SJCRH30 (cell line): ENCODE data around the gene BAIAP2L2. TPM values are rescaled to one million over a fixed set of nuclear protein-coding genes. Genes with fewer than 3 reads are reported as not detected.
A peak's percentile ranks its signal among the peaks of the same experiment; 100 is the strongest.

ENCODE experiments used
- DNase-seq, 2 experiments: peaks; one replicate each; pipeline ENCODE4 v3.0.0-alpha.2; 2015 to 2020
- H3K27ac ChIP-seq: fragments of 250-450 bp; sonication (Bioruptor Pico); 2 replicates; pipeline ENCODE4 v1.5.1; 2020; ENCODE audit warnings: mild to moderate bottlenecking, moderate library complexity
- H3K27me3 ChIP-seq: fragments of 250-450 bp; sonication (Bioruptor Pico); 2 replicates; pipeline ENCODE4 v1.5.1; 2020; ENCODE audit warnings: mild to moderate bottlenecking, moderate library complexity
- H3K36me3 ChIP-seq: fragments of 250-450 bp; sonication (Bioruptor Pico); 2 replicates; pipeline ENCODE4 v1.5.1; 2020; ENCODE audit warnings: mild to moderate bottlenecking, moderate library complexity
- H3K4me1 ChIP-seq: fragments of 250-450 bp; sonication (Bioruptor Pico); 2 replicates; pipeline ENCODE4 v1.5.1; 2020; ENCODE audit warnings: mild to moderate bottlenecking, moderate library complexity
- H3K4me3 ChIP-seq: fragments of 250-450 bp; sonication (Bioruptor Pico); 2 replicates; pipeline ENCODE4 v1.5.1; 2020; ENCODE audit warnings: mild to moderate bottlenecking, moderate library complexity
- H3K9me3 ChIP-seq: fragments of 250-450 bp; sonication (Bioruptor Pico); replicated peaks from 2 replicates; pipeline ENCODE4 v1.5.1; 2020; ENCODE audit warnings: mild to moderate bottlenecking, moderate library complexity
- total RNA-seq: library from RNA; depleted of rRNA; stranded (reverse); fragments of >200 nt; shearing (Covaris generic); gene quantifications from 2 replicates; pipeline ENCODE4 v1.2.3, GENCODE V29; 2014

The BAIAP2L2 gene
- total RNA-seq, 1 experiment from 2014 or later: not detected

DNA sequence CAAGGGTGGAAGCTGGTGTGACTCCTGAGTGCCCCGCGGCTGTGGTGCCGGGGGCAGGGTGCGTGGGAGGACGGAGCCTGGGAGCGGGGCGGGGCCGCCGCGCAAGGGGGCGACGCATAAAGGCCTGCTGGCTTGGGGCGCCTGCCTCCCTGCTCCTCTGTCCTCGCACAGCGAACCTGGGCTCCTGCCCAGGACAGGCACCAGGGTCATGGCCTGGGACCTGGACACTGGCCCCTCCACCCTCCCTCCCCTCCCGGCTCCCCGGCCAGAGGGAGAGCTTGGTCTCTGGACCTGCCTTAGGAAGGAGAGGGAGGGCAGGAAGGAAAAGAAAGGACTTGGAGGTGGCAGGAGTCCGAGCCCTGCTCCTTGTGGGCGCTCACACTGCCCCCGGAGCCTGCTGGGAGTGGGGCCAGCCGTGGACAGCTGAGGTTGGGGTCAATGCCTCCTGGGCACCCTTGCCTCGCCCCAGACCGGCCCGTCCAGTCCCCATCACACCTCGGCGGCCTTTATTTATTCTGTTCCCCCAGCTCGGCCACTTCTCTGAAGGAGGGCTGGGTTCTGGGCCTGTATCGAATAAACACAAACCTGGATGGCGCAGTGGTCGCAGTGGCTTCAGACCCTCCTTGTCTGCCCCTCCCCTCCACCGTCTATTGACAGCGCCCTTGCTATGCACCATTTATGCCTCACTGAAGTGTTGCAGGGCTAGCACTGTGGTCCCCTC, 35.2 kb downstream of the BAIAP2L2 start:
- H3K36me3 ChIP-seq: no peaks in the 10 kb centered on the region
- no peak for DNase-seq
- no peak overlapping the region for H3K27ac ChIP-seq
- no peak overlapping the region for H3K4me3 ChIP-seq
- peaks cover 3% of the 10 kb centered on the region; the same call in 1 of the 2 replicates for H3K4me1 ChIP-seq
- H3K27me3 ChIP-seq: 0 out of 2 replicates have a peak, but pooled peaks cover 2% of the 10 kb centered on the region
- no peaks in the 10 kb centered on the region for H3K9me3 ChIP-seq

DNA sequence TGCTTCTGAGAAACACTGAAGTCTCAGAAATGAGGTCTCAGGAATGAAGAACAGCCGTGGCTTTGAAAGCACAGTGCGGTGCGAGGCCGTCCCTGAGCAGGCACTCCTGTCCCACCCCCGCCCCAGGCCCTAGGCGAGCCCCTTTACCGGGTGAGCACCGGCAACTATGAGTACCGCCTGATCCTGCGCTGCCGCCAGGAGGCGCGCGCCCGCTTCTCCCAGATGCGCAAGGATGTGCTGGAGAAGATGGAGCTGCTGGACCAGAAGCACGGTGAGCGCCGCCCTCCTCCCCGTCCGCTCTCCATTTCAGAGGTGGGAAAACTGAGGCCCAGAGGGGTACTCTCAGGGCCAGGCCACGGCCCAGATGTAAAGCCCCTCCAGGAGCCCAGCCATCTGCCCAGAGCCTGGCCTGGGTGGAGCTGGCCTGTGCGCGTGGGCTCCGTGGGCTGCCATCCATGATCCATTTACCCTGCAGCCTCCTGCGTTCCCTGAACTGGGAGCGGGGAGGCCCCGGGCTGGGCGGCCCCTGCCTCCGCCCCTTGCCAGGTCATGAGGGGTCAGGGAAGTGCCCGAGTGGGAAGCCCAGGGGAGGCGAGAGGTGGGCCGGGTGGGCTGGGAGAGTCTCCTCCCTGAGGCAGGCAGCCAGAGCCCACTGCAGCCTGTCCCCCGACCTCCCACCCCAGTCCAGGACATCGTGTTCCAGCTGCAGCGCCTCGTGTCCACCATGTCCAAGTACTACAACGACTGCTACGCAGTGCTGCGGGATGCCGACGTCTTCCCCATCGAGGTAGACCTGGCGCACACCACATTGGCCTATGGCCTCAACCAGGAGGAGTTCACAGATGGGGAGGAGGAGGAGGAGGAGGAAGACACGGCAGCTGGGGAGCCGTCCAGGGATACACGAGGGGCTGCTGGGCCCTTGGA, 36.0 kb downstream of the BAIAP2L2 start:
- Histone ChIP-seq H3K36me3 (no peaks in the 10 kb centered on the region), H3K9me3 (no peaks in the 10 kb centered on the region), H3K27ac (no peak overlapping the region), H3K4me1 (peaks cover 6% of the 10 kb centered on the region; the same call in 1 of the 2 replicates), H3K4me3 (no peak overlapping the region), H3K27me3 (no peaks in the 10 kb centered on the region)
- peak in 1 of 2 experiments; percentile 1 for DNase-seq

- Histone ChIP-seq H3K27me3 (no peaks in the 10 kb centered on the region), H3K27ac (no peak overlapping the region), H3K4me3 (no peak overlapping the region), H3K9me3 (no peaks in the 10 kb centered on the region), H3K4me1 (peaks cover 8% of the 10 kb centered on the region; the same call in 1 of the 2 replicates), H3K36me3 (no peaks in the 10 kb centered on the region)
- DNase-seq: no peak
Measured at GRCh38 chr22:38073150-38074130, 37.0 kb downstream of the BAIAP2L2 start.

DNA sequence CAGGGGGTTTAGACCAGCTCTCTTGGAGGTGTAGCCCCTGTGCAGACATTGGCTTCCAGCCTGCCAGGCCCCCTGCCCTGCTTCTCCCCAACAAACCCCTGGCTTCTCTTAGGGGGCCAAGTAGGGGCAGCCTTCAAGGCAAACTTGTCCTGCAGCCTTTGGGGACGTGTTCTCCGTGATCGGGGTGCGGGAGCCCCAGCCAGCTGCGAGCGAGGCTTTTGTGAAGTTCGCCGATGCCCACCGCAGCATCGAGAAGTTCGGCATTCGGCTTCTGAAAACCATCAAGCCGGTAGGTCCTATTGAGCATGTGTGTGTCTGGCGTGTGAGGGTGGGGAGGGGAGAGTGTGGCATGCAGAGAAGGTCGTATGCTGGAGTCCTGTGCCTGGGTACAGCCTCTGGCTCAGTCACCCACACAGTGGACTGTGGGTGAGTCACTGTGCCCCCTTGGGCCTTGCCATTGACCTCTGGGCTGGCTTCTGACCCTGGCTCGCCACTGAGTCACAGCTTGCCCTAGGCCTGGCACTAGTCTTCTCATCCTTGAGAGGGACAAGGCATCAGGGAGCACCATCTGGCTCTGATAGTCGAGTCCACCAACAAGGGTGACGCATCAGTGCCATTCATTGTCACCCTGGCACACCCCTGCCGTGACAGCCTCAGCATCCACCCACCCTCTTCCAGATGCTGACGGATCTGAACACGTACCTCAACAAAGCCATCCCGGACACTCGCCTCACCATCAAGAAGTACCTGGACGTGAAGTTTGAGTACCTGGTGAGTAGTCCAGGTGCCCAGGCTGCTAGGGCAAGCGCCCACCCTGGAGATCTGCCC, 37.9 kb downstream of the BAIAP2L2 start:
- Histone ChIP-seq H3K27ac (no peak overlapping the region), H3K4me3 (no peak overlapping the region), H3K36me3 (no peaks in the 10 kb centered on the region), H3K4me1 (peaks cover 8% of the 10 kb centered on the region; the same call in 1 of the 2 replicates), H3K9me3 (no peaks in the 10 kb centered on the region), H3K27me3 (no peaks in the 10 kb centered on the region)
- DNase-seq: no peak

DNA sequence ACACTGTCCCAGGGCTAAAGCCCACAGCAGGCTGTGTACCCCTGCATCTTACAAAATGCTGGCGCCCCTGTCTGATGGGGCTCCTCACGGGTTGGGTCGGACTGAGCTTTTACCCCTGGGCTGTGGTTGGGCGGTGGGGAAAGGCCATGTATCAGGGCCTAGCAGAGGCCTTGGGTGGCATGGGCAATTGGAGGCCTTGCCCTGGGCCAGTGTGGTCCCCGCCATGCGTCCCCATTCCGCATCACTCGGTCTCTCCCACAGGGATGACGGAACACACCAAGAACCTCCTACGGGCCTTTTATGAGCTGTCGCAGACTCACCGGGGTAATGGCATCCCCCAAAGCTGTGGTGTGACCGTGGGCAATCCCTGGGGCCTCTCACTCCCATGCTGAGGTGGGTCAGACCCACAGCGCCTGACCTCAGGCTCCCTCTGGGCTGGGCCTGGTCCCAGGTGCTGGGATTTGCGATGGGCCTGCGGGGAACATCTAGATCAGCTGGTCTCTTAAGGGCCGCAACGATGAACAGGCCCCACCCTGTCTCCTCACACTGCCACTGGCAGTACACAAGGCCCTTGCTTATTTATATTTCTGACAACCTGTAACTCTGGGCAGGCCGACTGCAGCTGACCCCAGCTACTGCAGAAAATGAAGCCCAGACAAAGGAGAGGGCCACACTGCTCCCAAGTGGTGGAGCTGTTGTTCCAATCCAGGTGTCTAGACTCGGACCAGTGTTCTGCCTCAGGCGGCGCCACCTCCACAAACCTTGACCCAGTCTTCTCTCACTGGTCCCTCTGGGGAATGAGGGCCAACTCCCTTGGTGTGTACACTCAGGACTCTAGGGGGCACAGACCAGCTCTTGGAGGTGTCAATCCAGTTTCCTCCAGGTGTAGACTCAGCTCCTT, 38.8 kb downstream of the BAIAP2L2 start:
- Histone ChIP-seq H3K36me3 (no peaks in the 10 kb centered on the region), H3K4me1 (peaks cover 8% of the 10 kb centered on the region; the same call in 1 of the 2 replicates), H3K27me3 (no peaks in the 10 kb centered on the region), H3K4me3 (no peak overlapping the region), H3K27ac (no peak overlapping the region), H3K9me3 (no peaks in the 10 kb centered on the region)
- DNase-seq: no peak

GRCh38 chr22:38070250-38070921, 40.1 kb downstream of the BAIAP2L2 start:
- Histone ChIP-seq H3K9me3 (no peaks in the 10 kb centered on the region), H3K27ac (no peak overlapping the region), H3K27me3 (0 out of 2 replicates have a peak, but pooled peaks cover 3% of the 10 kb centered on the region), H3K36me3 (no peaks in the 10 kb centered on the region), H3K4me1 (peaks cover 6% of the 10 kb centered on the region; the same call in 1 of the 2 replicates), H3K4me3 (no peak overlapping the region)
- DNase-seq: peak in 1 of 2 experiments; percentile 30

DNA sequence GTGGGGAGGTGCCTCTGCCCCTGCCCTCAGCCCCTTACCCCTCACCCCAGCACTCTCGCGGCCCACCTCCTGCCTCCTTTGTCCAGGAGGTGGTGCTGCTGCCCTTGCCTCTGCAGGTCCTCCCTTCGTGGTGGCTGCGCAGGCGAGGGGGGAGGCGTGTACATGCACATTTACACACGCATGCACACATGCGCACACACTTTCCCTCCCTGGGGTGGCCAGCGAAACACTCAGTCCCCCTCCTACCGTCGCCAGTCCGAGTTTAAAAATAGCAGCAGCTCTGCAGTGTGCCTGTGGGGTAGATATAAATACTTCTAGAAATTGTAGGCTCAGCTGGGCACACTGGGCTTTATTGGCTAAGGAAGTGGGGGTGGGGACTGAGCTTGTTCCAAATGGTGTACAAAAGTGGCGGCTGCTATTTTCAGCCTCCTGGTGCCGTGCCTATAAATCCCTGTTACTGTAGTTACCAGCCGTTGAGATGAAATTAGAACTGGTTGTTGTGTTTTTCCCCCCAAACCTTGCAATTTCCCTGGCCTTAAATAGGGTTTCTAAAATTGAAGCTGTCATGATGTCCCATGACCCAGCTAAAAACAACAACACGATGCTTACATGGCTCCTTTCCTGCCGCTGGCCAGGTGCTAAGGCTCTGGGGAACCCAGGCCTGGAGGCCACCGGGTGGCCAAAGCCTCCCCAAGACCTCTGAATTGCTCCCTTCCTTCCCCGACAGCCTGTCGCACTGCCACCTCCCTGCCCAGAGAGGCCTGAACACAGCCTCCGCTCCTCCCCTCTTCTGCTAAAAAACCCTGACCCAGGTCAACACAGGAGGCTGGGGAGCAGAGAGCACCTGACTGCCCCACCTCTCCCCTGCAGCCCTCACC, 40.9 kb downstream of the BAIAP2L2 start:
- Histone ChIP-seq H3K36me3 (no peaks in the 10 kb centered on the region), H3K27me3 (0 out of 2 replicates have a peak, but pooled peaks cover 3% of the 10 kb centered on the region), H3K4me1 (peaks cover 5% of the 10 kb centered on the region; the same call in 1 of the 2 replicates), H3K4me3 (no peak overlapping the region), H3K27ac (no peak overlapping the region), H3K9me3 (no peaks in the 10 kb centered on the region)
- DNase-seq: peak; percentile 70 to 73

DNA sequence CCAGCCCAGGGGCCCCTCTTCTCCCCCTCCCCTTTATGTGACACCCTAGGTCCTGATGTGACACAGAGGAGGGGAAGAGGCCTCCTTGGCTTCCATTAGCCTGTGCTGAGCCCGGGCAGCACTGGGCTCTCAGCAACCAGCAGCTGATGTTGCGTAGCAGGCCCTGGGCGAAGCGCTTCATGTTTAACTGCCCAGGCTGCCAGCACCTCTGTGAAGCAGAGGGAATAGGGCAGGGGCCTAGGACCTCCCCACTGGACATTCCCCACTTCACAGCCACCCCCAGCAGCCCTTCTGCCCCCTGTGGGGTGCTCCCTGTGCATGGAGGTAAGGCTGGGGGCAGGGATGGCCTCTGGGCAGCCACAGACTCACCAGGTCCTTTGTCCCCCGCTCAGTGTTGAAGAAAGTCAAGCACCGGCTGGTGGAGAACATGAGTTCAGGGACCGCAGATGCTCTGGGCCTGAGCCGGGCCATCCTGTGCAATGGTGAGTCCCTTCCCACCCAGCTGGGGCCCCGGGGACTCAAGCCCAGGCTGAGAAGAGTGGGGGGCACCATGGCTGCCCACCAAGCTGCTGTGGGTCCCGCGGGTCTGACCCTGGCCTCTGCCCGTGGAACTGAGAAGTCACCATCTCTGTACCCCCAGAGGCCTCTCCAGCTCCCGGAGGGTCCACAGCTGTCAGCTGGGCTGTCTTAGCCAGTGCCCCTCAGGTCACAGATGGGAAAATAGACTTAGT, 41.7 kb downstream of the BAIAP2L2 start:
- H3K4me1 ChIP-seq: peaks cover 5% of the 10 kb centered on the region; the same call in 1 of the 2 replicates
- no peak overlapping the region for H3K27ac ChIP-seq
- H3K36me3 ChIP-seq: no peaks in the 10 kb centered on the region

GRCh38 chr22:38067761-38068360, 42.6 kb downstream of the BAIAP2L2 start:
- 0 out of 2 replicates have a peak, but pooled peaks cover 3% of the 10 kb centered on the region for H3K27me3 ChIP-seq
- no peak for DNase-seq
- no peaks in the 10 kb centered on the region for H3K36me3 ChIP-seq
- no peak overlapping the region for H3K27ac ChIP-seq
- no peak overlapping the region for H3K4me3 ChIP-seq
- peaks cover 5% of the 10 kb centered on the region; the same call in 1 of the 2 replicates for H3K4me1 ChIP-seq
- H3K9me3 ChIP-seq: no peaks in the 10 kb centered on the region

More for the DNA sequence above, 41.7 kb downstream of the BAIAP2L2 start:
- 0 out of 2 replicates have a peak, but pooled peaks cover 3% of the 10 kb centered on the region for H3K27me3 ChIP-seq
- no peak for DNase-seq
- H3K9me3 ChIP-seq: no peaks in the 10 kb centered on the region
- H3K4me3 ChIP-seq: no peak overlapping the region

- peaks cover 5% of the 10 kb centered on the region; the same call in 1 of the 2 replicates for H3K4me1 ChIP-seq
- no peak overlapping the region for H3K4me3 ChIP-seq
- no peaks in the 10 kb centered on the region for H3K36me3 ChIP-seq
- no peaks in the 10 kb centered on the region for H3K9me3 ChIP-seq
- H3K27ac ChIP-seq: no peak overlapping the region
- H3K27me3 ChIP-seq: 0 out of 2 replicates have a peak, but pooled peaks cover 3% of the 10 kb centered on the region
- DNase-seq: no peak
Measured at GRCh38 chr22:38067028-38067415, 43.5 kb downstream of the BAIAP2L2 start.
